Stimulated activated CD8-positive, alpha-beta memory T cell treated with anti-CD3 and anti-CD28 coated beads, Interleukin-7, amount 100 ng/mL, for 48 hours (primary cell): ENCODE data around the gene CRYBB3.
"Not testable (repeated sequence)": the region's sequence is repeated elsewhere in the genome, so short reads cannot be mapped to it uniquely, and the experiment has no call there.

Source experiments
- DNase-seq, 2 donors: peaks; one replicate each; pipeline ENCODE4 v3.0.0-alpha.2; 2020; ENCODE audit warnings: low read depth in 1 of 2; ENCODE audit errors: extremely low read depth in 1 of 2

CRYBB3 gene

DNA sequence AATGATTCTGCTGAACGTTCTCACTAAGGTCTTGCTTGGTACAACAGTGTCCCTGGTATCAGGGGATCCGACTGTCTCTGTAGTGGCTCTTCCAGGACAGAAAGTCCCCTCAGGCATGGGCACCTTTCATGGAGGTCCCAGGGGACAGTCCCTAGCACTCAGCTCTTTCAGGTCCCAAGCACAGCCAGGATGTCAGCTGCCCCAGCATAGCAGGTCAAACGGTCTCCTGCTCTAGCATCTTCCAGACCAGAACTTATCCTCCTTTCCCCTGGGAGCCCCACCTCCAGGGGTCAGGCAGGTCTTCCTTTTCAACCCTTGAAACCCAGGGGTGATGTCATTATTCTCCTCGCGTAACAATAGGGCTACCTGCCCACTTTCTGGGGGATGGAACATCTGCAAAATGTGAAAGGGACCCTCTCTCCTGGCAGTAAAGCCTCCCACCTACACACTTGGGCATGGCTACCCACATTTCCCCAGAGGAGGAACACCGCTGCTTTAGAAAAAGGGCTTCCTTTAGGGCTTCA, 24.7 kb upstream of the CRYBB3 start:
- DNase-seq: no peak

DNA sequence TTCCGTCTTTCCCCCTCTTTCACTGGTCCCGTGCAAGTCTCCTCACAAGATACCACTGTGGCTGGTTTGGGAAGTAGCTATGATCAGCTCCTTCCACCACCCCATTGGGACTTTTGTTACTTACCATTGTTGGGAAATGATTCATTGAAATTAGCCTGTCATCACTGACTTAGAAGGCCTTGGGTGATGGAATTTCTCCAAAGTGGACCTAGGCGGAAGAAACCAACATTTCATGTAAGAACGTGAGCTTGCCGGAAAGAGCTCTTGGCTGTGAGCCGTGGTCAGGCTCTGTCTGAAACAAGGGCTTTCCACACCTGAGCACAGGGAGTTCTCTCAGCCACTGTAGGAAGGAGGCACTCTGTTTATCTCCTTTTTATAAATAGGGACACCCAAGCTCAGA, 23.5 kb upstream of the CRYBB3 start:
- no peak for DNase-seq

DNA sequence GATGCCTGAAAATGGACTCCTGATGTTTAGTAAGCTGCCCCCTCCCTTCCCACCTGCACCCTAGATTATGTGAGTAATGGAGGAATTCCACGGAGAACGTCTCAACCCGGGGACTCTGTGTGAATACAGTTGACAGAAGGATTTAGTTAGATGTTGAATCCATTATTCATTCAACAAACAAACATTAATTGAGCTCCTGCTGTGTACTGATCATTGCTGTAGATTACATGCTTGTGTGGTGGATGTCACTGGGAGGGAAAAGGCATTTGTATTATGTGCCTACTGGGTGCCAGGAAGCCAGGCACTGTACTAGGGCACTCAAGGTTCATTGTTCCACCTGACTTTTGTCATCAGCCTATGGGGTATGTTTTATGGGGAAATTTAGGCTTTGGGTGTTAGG, 22.9 kb upstream of the CRYBB3 start:
- DNase-seq: no peak

DNA sequence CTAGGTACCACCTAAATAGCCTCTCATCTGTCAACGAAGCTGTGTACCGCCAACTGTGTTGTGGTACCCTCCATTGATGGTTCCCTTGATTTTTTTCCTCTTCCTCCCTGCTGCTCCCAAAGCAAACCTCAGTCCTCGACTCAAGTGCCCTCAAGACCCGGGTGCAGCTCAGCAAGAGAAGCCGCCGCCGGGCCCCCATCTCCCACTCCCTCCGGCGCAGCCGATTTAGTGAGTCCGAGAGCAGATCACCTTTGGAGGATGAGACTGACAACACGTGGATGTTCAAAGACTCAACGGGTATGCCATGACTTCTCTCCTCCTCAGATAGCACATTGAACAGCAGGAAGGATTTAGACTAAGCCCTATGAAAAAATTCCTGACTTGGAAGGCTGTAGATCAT, 22.4 kb upstream of the CRYBB3 start:
- no peak for DNase-seq

DNA sequence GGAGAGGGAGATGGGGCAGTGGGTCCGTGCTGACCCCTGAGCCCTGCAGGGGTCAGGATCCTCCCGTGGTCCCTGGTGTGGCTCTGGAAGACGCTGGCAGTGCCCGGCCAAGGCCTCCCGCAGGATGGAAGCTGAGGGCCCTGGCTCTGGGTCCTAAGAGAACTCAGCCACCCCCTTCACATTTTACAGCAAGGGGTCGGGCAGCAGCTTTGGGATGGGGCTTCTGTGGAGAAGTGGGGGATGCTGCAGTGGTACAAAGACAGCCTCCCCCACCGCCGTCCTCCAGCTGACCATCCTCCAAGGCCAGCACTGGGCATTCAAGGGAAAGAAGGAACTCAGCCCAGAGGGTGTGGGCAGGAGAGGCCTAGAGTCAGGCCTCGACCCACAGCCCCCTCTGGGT, 21.8 kb upstream of the CRYBB3 start:
- no peak for DNase-seq

DNA sequence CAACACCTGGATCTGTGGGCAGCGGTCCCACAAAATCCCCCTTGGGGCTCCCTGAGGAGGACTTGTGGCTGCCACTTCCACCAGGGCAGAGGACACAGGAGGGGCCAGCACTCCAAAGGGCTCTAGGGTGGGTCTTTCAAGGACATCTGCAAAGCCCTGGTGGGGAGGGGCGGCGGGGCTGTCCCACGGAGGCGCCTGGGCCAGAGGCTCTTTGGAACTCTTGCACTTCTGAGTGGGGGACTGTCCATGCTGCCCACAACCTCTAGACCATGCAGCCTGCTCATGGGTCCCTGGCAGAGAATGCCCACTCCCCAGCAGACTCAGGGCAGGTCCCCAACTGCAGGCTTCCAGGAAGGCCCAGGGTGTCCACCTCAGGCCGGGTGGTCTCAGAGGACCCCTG, 21.3 kb upstream of the CRYBB3 start:
- not testable (repeated sequence) for DNase-seq

DNA sequence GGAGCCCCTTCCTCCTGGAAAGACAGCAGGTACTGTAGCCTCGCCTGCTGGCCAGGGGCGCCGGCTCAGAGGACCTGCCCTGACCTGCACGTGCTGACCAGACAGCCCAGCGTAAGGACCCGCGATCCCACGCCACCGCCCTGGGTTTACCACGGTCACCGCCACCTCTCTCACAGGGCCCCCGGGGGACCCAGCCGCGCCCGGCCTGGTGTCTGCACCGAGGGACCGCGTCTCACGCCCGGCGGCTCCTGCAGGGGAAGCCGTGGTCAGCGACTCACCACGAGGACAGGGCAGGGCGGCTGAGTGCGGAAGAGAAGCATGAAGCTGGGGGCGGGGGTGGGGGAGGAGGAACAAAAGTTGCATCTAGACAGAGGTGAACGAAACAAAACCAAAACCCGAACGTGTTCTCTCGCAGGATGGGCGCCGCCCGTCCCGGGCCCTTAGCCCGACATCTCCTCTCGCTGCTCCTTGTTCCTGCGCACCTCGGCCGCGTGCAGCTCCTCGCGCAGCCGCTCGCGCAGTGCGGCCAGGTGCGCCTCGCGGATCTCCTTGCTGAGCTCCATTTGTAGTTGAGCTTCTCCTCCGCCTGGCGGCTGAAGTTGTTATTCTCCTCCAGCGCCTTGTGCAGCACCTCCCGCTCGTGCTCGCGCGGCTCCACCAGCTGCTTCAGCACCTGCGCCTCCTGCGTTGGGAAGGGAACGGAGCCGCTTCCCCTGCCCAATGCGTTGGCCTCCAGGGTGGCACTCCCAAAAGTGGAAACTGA, 20.6 kb upstream of the CRYBB3 start:
- DNase-seq: not testable (repeated sequence)

DNA sequence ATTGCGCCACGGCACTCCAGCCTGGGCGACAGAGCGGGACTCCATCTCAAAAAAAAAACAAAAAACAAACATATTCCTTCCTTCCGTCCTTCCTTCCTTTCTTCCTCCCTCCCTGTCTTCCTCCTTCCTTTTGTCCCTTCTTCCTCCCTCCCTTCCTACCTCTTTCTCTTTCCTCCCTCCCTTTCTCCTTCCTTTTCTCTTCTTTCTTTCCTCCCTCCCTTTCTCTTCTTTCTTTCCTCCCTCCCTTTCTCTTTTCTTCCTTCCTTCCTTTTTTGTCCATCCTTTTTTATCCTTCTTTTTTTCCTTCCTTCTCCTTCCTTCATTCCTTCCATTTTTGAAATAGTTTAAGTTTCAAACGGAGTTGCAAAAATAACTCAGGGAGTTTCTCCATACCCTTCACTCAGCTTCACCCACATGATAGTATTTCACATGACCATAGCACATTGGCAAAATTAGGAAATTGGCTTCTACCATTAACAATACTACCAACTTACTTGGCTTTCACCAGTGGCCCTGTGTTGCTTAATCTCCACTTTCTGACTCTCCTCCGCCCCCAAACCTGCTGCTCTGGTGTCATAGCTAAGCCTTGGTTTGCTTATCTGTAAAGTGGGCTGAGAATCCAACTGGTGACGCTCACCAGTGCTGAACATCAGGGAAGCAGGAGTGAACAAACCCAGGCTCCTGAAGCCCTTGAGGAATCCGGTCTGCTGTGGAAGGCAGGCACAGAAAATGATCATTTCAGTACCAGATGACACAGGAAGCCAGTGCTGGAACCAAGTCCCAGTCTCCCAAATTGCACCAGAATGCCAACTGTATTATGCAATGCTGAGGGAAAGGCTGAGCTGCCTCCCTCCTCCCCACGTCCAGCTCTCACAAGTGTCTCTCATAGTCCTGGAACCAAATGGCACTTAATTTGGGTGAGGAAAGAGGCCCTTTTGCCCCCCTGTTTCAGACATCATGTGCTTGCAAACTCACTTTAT, 17.2 kb upstream of the CRYBB3 start:
- no peak for DNase-seq

DNA sequence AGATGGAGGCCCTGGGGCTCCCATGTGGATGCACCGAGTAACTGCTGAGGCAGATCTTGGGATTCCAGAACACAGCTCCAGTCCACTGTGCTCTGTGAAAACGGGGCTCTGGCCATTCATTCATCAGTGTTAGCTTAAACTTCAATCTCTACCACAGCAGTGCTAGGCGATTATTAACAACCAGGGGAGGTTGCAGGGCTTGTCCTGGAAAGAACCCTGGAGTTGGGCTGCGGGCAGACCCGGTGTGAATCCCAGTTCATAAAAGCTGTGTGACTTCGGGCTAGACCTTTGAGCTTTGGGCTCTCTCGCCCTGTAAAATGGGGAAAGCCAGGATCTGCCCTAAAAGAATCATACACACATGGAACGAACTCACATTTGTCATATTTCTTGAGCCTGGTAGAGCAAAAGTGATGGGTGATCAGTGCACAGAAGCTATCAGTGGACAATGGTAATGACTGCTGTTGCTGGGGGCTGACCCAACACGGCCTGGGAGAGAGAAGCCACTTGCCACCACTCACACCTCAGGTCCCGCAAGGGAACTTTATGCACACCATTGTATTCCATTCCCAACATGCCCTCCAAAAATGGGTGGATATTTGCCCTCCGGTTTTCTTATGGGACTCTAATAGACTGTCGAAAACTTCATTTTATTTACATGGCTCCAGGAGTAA, 15.6 kb upstream of the CRYBB3 start:
- DNase-seq: no peak

DNA sequence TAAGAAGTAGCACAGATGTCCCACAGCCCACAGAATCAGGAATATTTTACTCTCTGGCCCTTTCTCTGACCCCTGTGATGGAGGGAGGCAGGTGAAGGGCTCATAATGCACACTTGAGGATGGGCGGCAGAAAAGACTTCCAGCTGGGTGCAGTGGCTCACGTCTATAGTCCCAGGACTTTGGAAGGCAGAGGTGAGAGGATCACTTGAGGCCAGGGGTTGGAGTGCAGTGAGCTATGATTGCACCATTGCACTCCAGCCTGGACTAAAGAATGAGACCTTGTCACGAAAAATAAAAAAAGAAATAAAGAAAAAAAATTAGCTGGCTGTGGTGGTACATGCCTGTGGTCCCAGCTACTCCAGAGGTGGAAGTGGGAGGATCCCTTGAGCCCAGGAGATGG, 13.5 kb upstream of the CRYBB3 start:
- DNase-seq: no peak

DNA sequence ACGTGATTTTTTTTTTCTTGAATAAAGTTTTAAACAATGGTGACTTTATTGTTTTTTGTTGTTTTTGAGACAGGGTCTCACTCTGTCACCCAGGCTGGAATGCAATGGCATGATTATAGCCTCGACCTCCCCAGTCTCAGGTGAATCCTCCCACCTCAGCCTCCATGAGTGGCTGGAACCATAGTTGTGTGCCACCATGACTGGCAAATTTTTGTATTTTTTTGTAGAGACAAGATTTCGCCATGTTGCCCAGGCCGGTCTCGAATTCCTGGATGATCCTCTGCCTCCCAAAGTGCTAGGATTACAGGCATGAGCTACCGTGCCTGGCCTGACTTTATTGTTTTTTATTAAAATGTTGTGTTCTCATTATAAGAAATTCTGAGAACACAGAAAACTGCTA, 12.2 kb upstream of the CRYBB3 start:
- no peak for DNase-seq

DNA sequence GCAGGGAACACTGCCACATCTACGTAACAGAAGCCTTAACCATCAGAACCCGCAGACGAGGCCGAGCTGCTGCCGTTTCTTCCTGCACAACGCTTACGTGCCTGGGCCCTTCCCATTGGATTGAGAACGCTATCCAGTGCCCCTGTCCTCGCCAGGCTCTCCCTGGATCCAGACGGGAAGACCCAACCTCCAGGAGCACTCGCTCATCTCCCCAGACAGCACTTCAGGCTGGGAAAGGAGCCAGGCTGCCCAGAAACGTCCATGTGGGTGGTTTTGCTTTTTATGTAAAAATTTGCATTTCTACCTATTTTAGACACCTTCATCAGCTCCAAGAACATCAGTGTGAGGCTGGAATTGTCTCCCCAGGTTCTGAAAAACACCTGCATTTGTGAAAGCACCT, 7.3 kb upstream of the CRYBB3 start:
- DNase-seq: no peak

DNA sequence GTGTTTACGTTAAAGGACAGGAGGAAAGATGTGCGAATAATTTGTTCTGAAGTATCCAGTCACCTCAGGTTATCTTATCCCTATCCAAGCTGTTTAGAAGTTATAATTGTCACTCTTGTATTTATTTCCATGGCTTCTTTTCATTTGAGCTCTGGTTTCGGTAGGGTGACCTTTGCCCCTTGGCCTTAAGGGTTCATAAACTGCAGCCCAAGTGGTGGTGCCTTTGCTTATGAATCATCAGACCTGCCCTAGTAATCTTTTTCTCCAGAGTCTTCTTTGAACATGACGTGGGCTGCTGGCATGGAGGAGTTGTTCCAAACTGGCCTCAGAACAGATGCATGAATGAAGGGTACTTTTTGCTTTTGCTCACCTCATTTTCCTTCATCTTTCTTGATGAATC, 6.5 kb upstream of the CRYBB3 start:
- DNase-seq: no peak

DNA sequence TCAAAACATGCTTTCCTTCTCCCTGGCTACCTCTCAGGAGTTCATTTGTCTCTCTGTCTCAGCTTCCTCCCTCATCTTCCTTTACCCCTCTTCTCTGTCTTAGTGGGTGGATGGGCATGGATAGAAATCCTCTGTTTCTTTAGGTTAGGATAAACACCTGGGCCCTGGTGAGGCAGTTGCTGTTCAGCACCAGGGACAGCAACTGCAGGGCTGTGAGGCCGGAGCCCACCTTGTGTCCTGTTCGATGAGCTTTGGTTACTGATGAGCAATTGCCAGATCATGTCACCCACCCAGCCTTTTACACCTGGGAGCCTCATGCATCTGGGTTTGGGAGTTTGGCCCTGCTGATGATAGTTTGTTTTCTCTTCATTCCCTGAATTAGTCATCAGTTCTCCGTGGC, 6.1 kb upstream of the CRYBB3 start:
- DNase-seq: no peak

DNA sequence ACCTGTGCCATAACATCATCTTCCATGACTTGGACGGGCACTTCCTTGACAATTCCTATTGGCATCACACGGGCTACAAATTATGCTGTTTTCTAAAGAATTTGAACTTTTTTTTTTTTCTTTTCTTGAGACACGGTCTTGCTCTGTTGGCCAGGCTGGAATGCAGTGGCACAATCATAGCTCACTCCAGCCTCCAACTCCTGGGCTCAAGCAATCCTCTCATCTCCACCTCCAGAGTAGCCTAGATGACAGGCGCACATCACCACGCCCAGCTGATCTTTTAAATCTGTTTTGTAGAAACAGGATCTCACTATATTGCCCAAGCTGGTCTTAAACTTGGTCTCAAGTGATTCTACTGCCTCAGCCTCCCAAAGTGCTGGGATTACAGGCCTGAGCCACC, 3.3 kb upstream of the CRYBB3 start:
- no peak for DNase-seq

DNA sequence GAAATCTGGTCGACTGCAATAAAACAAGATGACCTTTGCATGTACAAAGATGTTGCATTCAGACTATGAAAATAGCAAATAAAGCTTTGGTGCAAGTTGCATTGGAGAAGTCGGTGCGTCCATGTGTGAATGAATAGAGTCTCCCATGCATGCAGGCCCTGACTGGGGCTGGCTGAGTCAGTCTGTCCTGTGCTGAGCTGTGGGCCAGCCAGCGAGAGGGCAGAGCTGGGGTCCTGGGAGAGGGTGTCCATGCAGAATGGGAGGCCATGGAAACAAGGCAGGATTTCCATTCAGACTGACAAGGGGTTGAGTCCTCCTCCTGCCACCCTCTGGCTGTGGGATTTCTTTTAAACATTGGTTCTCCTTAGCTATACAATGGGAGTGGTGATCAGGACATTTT, 2.3 kb upstream of the CRYBB3 start:
- no peak for DNase-seq

DNA sequence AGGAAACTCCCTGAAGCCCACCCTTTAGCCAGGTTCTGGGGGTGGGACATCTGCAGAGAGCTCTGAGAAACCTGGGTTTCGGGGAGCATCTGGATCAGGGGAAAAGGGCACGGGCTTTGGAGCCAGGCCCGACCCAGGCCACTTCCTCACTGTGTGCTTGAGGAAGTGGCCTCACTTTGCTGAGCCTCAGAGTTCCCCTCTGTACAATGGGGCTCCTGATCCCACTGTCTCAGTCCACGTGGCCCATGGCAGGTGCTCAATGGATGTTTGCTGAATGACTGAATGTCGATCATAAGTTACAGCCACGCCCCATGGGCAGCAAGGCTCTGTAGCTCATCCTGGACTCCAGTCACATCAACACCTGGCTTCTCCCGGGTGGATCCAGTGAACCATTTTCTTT, 1.3 kb downstream of the CRYBB3 start:
- DNase-seq: no peak

DNA sequence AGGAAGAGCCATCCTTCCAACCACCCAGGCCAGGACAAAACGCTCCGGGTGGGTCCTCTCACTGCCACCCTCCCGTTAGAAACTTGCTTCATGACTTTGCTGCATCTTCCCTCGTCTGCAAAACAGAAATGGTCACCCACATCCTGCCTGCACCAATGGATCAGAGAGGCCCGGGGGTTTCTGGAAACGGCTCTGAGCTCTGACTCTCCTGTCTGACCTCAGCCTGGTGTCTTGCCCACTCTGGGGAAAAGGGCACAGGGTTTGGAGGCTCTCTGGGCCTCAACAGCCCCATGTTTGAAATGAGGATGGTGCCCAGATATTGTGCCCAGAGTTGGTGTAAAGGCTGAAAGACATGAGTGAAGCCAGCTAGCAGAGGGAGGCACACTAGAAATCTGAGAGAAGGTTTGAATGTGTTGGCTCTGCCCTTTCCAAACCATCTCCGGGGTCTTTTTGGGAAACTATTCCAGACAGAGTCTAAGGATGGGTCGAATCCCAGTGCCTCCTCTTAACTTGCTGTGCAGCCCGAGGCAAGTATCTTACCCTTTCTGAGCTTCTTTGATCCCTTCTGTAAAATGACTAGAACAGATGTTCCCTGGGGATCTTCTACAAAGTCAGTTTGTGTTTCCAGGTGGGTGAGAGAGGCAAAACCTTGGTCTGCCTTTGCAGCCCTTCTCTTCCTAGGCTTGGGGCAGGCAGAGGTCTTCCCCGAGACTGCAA, 2.1 kb downstream of the CRYBB3 start:
- DNase-seq: no peak

DNA sequence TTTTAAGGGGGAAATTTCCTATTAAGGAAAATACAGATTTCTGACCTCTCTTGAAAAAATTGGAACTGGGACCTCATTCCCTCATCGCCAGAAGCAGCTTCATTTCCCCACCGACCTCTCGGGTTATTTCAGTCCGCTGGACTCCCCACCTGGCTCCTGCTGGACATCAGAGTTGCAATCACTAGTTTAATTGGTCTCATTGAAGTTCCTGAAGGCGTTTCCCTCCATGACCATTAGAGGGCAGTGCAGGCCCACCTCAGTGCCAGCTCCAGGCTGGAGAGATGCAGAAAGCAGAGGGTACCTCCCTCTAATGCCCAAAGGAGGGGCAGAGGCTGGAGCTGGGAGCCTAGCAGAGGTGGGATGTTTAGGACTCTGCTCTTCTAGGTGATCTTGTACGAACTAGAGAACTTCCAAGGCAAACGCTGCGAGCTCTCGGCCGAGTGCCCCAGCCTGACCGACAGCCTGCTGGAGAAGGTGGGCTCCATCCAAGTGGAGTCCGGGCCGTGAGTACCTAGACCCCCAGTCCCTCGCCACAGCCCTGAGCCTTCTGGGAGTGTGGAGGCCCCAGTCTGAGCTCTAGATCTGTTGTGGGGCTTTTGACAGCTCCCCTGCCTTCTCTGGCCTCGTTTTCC, 2.7 kb downstream of the CRYBB3 start:
- peak; percentile 6 to 25 for DNase-seq

DNA sequence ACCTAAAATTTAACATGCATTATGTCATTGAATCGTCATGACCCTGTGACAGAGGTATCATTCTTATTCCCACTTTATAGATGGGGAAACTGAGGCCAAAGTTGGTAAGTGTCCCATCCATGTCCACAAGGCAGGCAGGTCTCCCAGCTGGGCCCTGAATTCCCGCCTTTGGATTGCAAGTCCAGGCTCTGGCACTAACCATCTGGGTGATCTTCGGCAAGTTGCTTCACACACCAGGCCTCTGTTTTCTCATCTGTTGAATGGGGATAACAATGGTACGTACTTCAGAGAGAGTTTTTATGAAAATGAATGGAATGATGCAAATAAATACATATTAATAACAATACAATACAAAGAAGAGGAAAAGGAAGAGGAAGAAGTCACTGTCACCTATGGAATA, 3.4 kb downstream of the CRYBB3 start:
- DNase-seq: no peak
